ENCODE results near the gene SIX1.

The SIX1 gene

GRCh38 chr14:60641742-60642269, 7.5 kb downstream of the SIX1 start:
- H3K27ac ChIP-seq (ENCODE audit: low read depth, low read length): no peak overlapping the region
- H3K36me3 ChIP-seq (ENCODE audit: control insufficient read depth, low read length): no peaks in the 10 kb centered on the region
- H3K9me3 ChIP-seq (ENCODE audit: control insufficient read depth, insufficient read depth, low read length): peaks cover 3% of the 10 kb centered on the region; the same call in 1 of the 2 replicates
- H3F3A ChIP-seq (ENCODE audit: control insufficient read depth, insufficient read depth): no peaks in the 10 kb centered on the region
- H3K9me2 ChIP-seq (replicated peaks; ENCODE audit: control insufficient read depth, low read length): no peaks in the 10 kb centered on the region
- no peak overlapping the region for H3K4me2 ChIP-seq (ENCODE audit: low read length)
- no peaks in the 10 kb centered on the region for H3K27me3 ChIP-seq (ENCODE audit: control insufficient read depth, low read length)
- no peak overlapping the region for H3K4me3 ChIP-seq (ENCODE audit: low read length)
- peaks cover 6% of the 10 kb centered on the region; the same call in 1 of the 2 replicates for H3K4me1 ChIP-seq (ENCODE audit: control insufficient read depth, low read length)
- no peaks in the 10 kb centered on the region for H4K20me1 ChIP-seq (ENCODE audit: control insufficient read depth, insufficient read depth, low read depth, low read length)
- no peaks in the 10 kb centered on the region for H3K79me2 ChIP-seq (ENCODE audit: control insufficient read depth, low read length)
- TF ChIP-seq EZH2phosphoT487 (IDR thresholded peaks at IDR 0.05; ENCODE audit: borderline replicate concordance, low read length) (no peak), CTCF (IDR thresholded peaks at IDR 0.05; ENCODE audit: low read depth, low read length, poor library complexity, severe bottlenecking) (no peak)

GRCh38 chr14:60640859-60641741, 8.2 kb downstream of the SIX1 start:
- no peaks in the 10 kb centered on the region for H3K79me2 ChIP-seq (ENCODE audit: control insufficient read depth, low read length)
- TF ChIP-seq CTCF (IDR thresholded peaks at IDR 0.05; ENCODE audit: low read depth, low read length, poor library complexity, severe bottlenecking) (no peak), EZH2phosphoT487 (IDR thresholded peaks at IDR 0.05; ENCODE audit: borderline replicate concordance, low read length) (no peak)
- H3K4me2 ChIP-seq (ENCODE audit: low read length): no peak overlapping the region
- H3K27ac ChIP-seq (ENCODE audit: low read depth, low read length): no peak overlapping the region
- H3K9me3 ChIP-seq (ENCODE audit: control insufficient read depth, insufficient read depth, low read length): peaks cover 3% of the 10 kb centered on the region; the same call in 1 of the 2 replicates
- H3F3A ChIP-seq (ENCODE audit: control insufficient read depth, insufficient read depth): no peaks in the 10 kb centered on the region
- H3K36me3 ChIP-seq (ENCODE audit: control insufficient read depth, low read length): no peaks in the 10 kb centered on the region
- H3K9me2 ChIP-seq (replicated peaks; ENCODE audit: control insufficient read depth, low read length): no peaks in the 10 kb centered on the region
- peaks cover 6% of the 10 kb centered on the region; the same call in 1 of the 2 replicates for H3K4me1 ChIP-seq (ENCODE audit: control insufficient read depth, low read length)
- H3K4me3 ChIP-seq (ENCODE audit: low read length): no peak overlapping the region
- H4K20me1 ChIP-seq (ENCODE audit: control insufficient read depth, insufficient read depth, low read depth, low read length): no peaks in the 10 kb centered on the region
- no peaks in the 10 kb centered on the region for H3K27me3 ChIP-seq (ENCODE audit: control insufficient read depth, low read length)

- Histone ChIP-seq H3K36me3 (ENCODE audit: control insufficient read depth, low read length) (no peaks in the 10 kb centered on the region), H3K4me3 (ENCODE audit: low read length) (no peak overlapping the region), H4K20me1 (ENCODE audit: control insufficient read depth, insufficient read depth, low read depth, low read length) (no peaks in the 10 kb centered on the region), H3K27ac (ENCODE audit: low read depth, low read length) (no peak overlapping the region), H3K9me2 (replicated peaks; ENCODE audit: control insufficient read depth, low read length) (no peaks in the 10 kb centered on the region), H3K4me1 (ENCODE audit: control insufficient read depth, low read length) (peaks cover 6% of the 10 kb centered on the region; the same call in 1 of the 2 replicates), H3K4me2 (ENCODE audit: low read length) (no peak overlapping the region), H3K79me2 (ENCODE audit: control insufficient read depth, low read length) (no peaks in the 10 kb centered on the region), H3F3A (ENCODE audit: control insufficient read depth, insufficient read depth) (no peaks in the 10 kb centered on the region), H3K9me3 (ENCODE audit: control insufficient read depth, insufficient read depth, low read length) (peaks cover 3% of the 10 kb centered on the region; the same call in 1 of the 2 replicates), H3K27me3 (ENCODE audit: control insufficient read depth, low read length) (no peaks in the 10 kb centered on the region)
- TF ChIP-seq EZH2phosphoT487 (IDR thresholded peaks at IDR 0.05; ENCODE audit: borderline replicate concordance, low read length): no peak
- no peak for TF ChIP-seq CTCF (IDR thresholded peaks at IDR 0.05; ENCODE audit: low read depth, low read length, poor library complexity, severe bottlenecking)
Measured at GRCh38 chr14:60639674-60640073, 9.6 kb downstream of the SIX1 start.

Data from DOHH2 (cell line).